HepG2 (cell line): Measurements from ENCODE around the gene GINM1. TPM values are rescaled to one million over a fixed set of nuclear protein-coding genes. Genes with fewer than 3 reads are reported as not detected.

Source experiments
- BCL6 ChIP-seq: IDR thresholded peaks from 2 replicates; pipeline ENCODE4 v1.6.1; 2016; ENCODE audit warnings: missing genetic modification reagents, missing compliant biosample characterization
- EED ChIP-seq: sonication (generic); formaldehyde crosslinking; IDR thresholded peaks from 2 replicates; pipeline ENCODE4 v1.5.0; 2020; ENCODE audit warnings: mild to moderate bottlenecking, missing genetic modification reagents
- FOXK2 ChIP-seq: fragments of 450-650 bp; IDR thresholded peaks from 2 replicates; pipeline ENCODE4 v1.6.1; 2016
- HNF4A ChIP-seq: sonication (generic); formaldehyde crosslinking; IDR thresholded peaks from 2 replicates; pipeline ENCODE4 v1.4.0; 2020; ENCODE audit warnings: missing genetic modification reagents
- MBNL3 ChIP-seq: fragments of 250-450 bp; sonication (Bioruptor Pico); conservative IDR thresholded peaks from 2 replicates; pipeline ENCODE4 v1.8.0; 2022; ENCODE audit warnings: mild to moderate bottlenecking, inconsistent platforms
- NONO ChIP-seq, 2 experiments: fragments of 450-650 bp in 1 of 2; sonication (generic) in 1 of 2; formaldehyde crosslinking in 1 of 2; IDR thresholded peaks in 1 of 2; conservative IDR thresholded peaks in 1 of 2; 2 replicates each; pipeline versions ENCODE4 v1.6.1 to v1.8.0; 2017 to 2022; ENCODE audit warnings: mild to moderate bottlenecking in 1 of 2, missing genetic modification reagents in 1 of 2, moderate library complexity in 1 of 2
- NR3C1 ChIP-seq: sonication (generic); formaldehyde crosslinking; IDR thresholded peaks from 2 replicates; pipeline ENCODE4 v1.4.0; 2020; ENCODE audit warnings: missing genetic modification reagents
- ZBTB38 ChIP-seq: sonication (generic); formaldehyde crosslinking; IDR thresholded peaks from 2 replicates; pipeline ENCODE4 v1.5.1; 2020; ENCODE audit warnings: mild to moderate bottlenecking, missing genetic modification reagents
- ZNF251 ChIP-seq: sonication (generic); formaldehyde crosslinking; IDR thresholded peaks from 2 replicates; pipeline ENCODE4 v1.9.0; 2021; ENCODE audit warnings: mild to moderate bottlenecking, missing genetic modification reagents
- ZNF563 ChIP-seq: sonication (generic); formaldehyde crosslinking; IDR thresholded peaks from 2 replicates; pipeline ENCODE4 v1.8.0; 2022; ENCODE audit warnings: mild to moderate bottlenecking, moderate library complexity, missing genetic modification reagents
- ZNF660 ChIP-seq: sonication (generic); formaldehyde crosslinking; IDR thresholded peaks from 2 replicates; pipeline ENCODE4 v1.5.1; 2020; ENCODE audit warnings: mild to moderate bottlenecking, low read depth, missing genetic modification reagents, borderline replicate concordance
- ZNF737 ChIP-seq: sonication (generic); formaldehyde crosslinking; IDR thresholded peaks from 2 replicates; pipeline ENCODE4 v1.5.0; 2020; ENCODE audit warnings: missing genetic modification reagents, mild to moderate bottlenecking, borderline replicate concordance
- ZSCAN30 ChIP-seq: sonication (generic); formaldehyde crosslinking; IDR thresholded peaks from 2 replicates; pipeline ENCODE4 v1.5.0; 2020; ENCODE audit warnings: mild to moderate bottlenecking, missing genetic modification reagents
- polyA plus RNA-seq, 8 experiments: library from polyadenylated mRNA; depleted of rRNA in 3 of 8; stranded (reverse) in 7 of 8; unstranded in 1 of 8; fragments of >200 nt; fragmentation: Illumina TruSeq in 4 of 8; extraction: Trizol in 4 of 8; gene quantifications; 2 replicates each; pipeline versions ENCODE4 v1.2.1 to v1.2.3, GENCODE V29; 2011 to 2016; ENCODE audit warnings: low read depth in 4 of 8, missing spikeins in 1 of 8, mixed read lengths in 1 of 8; ENCODE audit not compliant: insufficient read depth in 1 of 8
- total RNA-seq, 5 experiments: library from RNA; depleted of rRNA; stranded (reverse); fragments of >200 nt; fragmentation: Illumina TruSeq; extraction: Trizol; gene quantifications; 2 replicates each; pipeline ENCODE4 v1.2.3, GENCODE V29; 2016; ENCODE audit warnings: low read depth in 1 of 5
- TF ChIP-seq, protein P1 (sequence below): sonication (generic); formaldehyde crosslinking; IDR thresholded peaks from 2 replicates; pipeline ENCODE4 v1.4.0; 2020; ENCODE audit warnings: missing genetic modification reagents, mild to moderate bottlenecking, borderline replicate concordance
- TF ChIP-seq, protein P2 (sequence below): sonication (generic); formaldehyde crosslinking; IDR thresholded peaks from 2 replicates; pipeline ENCODE4 v1.5.0; 2020; ENCODE audit warnings: mild to moderate bottlenecking, missing genetic modification reagents, moderate library complexity
- TF ChIP-seq, protein P3 (sequence below): IDR thresholded peaks from 2 replicates; pipeline ENCODE4 v1.6.1; 2016; ENCODE audit warnings: low read depth, borderline replicate concordance
- TF ChIP-seq, protein P4 (sequence below): IDR thresholded peaks from 2 replicates; pipeline ENCODE4 v1.6.1; 2016; ENCODE audit warnings: mild to moderate bottlenecking, missing biosample characterization, missing genetic modification reagents
- TF ChIP-seq, protein P5 (sequence below): IDR thresholded peaks from 2 replicates; pipeline ENCODE4 v1.6.1; 2016; ENCODE audit warnings: low read depth
- TF ChIP-seq, protein P6 (sequence below): sonication (generic); formaldehyde crosslinking; IDR thresholded peaks from 2 replicates; pipeline ENCODE4 v1.4.0; 2020; ENCODE audit warnings: mild to moderate bottlenecking, missing genetic modification reagents

GINM1 gene
- total and polyA plus RNA-seq, 2 of the 13 experiments (the other 11 are each of a cell fraction or from before 2014, with no cell fraction given) = 19.4 to 27.5 TPM

DNA sequence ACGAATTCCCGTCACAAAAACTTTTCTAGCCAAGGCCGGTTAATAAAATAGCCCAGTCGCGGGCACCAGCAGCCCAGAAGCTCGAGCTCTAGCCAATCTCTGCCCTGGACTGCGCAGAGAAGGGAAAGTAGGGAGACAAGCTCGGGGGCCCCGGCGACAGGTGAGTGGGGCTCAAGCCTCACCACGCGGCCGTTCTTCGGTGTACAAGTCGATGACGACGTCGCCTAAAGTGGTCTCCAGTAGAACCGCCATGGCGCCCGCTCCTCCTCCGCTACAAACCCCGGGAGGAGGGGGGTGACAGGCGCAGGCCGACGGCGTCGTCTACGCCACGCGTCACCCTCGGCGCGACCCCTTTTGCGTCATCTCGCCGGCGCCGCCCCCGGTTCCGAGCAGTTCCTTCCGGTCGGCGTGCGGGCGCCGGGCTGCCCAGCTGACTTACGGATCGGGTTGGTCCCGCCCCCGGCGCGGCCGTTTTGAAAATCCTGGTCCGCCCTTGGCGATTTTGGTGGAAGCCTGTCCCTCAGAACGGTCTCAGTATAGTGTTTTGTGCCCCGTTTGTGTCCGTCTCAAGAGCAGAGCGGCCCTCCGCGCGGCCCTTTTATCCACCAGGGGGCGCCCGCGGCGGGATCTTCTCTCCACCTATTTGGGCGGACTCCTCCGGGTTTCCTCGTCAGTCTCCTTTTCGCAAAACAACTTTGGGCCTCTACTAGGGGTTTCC, 20.3 kb upstream of the GINM1 start, which contains the start of gene PPIL4 (continued):
- TF ChIP-seq, protein P1, sequence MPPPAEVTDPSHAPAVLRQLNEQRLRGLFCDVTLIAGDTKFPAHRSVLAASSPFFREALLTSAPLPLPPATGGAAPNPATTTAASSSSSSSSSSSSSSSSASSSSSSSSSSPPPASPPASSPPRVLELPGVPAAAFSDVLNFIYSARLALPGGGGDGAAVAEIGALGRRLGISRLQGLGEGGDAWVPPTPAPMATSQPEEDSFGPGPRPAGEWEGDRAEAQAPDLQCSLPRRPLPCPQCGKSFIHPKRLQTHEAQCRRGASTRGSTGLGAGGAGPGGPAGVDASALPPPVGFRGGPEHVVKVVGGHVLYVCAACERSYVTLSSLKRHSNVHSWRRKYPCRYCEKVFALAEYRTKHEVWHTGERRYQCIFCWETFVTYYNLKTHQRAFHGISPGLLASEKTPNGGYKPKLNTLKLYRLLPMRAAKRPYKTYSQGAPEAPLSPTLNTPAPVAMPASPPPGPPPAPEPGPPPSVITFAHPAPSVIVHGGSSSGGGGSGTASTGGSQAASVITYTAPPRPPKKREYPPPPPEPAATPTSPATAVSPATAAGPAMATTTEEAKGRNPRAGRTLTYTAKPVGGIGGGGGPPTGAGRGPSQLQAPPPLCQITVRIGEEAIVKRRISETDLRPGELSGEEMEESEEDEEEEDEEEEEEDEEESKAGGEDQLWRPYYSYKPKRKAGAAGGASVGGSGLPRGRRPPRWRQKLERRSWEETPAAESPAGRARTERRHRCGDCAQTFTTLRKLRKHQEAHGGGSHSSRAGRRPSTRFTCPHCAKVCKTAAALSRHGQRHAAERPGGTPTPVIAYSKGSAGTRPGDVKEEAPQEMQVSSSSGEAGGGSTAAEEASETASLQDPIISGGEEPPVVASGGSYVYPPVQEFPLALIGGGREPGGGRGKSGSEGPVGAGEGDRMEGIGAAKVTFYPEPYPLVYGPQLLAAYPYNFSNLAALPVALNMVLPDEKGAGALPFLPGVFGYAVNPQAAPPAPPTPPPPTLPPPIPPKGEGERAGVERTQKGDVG (CRISPR knock-in tag) = peak; percentile 86; the same call in 1 of the 2 replicates
- TF ChIP-seq MBNL3 (CRISPR knock-in tag) = no peak
- TF ChIP-seq ZNF563 = peak; percentile 85; the same call in 1 of the 2 replicates
- TF ChIP-seq EED (CRISPR knock-in tag) = peak; percentile 86; the same call in 1 of the 2 replicates
- no peak for TF ChIP-seq ZNF251 (CRISPR knock-in tag)
- no peak; the same call in 1 of the 2 replicates for TF ChIP-seq HNF4A (CRISPR knock-in tag)
- TF ChIP-seq, protein P2, sequence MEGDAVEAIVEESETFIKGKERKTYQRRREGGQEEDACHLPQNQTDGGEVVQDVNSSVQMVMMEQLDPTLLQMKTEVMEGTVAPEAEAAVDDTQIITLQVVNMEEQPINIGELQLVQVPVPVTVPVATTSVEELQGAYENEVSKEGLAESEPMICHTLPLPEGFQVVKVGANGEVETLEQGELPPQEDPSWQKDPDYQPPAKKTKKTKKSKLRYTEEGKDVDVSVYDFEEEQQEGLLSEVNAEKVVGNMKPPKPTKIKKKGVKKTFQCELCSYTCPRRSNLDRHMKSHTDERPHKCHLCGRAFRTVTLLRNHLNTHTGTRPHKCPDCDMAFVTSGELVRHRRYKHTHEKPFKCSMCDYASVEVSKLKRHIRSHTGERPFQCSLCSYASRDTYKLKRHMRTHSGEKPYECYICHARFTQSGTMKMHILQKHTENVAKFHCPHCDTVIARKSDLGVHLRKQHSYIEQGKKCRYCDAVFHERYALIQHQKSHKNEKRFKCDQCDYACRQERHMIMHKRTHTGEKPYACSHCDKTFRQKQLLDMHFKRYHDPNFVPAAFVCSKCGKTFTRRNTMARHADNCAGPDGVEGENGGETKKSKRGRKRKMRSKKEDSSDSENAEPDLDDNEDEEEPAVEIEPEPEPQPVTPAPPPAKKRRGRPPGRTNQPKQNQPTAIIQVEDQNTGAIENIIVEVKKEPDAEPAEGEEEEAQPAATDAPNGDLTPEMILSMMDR (CRISPR knock-in tag) = peak; percentile 85
- no peak for TF ChIP-seq NR3C1
- peak; percentile 78; the same call in 1 of the 2 replicates for TF ChIP-seq ZBTB38 (CRISPR knock-in tag)
- no peak for TF ChIP-seq NONO (IDR thresholded peaks at IDR 0.05)
- TF ChIP-seq NONO (CRISPR knock-in tag; conservative IDR thresholded peaks at IDR 0.05) = peak; percentile 95
- TF ChIP-seq, protein P3, sequence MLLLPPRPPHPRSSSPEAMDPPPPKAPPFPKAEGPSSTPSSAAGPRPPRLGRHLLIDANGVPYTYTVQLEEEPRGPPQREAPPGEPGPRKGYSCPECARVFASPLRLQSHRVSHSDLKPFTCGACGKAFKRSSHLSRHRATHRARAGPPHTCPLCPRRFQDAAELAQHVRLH (CRISPR knock-in tag) = peak; percentile 97
- TF ChIP-seq, protein P4, sequence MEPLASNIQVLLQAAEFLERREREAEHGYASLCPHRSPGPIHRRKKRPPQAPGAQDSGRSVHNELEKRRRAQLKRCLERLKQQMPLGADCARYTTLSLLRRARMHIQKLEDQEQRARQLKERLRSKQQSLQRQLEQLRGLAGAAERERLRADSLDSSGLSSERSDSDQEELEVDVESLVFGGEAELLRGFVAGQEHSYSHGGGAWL (CRISPR knock-in tag) = peak; percentile 97
- TF ChIP-seq, protein P5, sequence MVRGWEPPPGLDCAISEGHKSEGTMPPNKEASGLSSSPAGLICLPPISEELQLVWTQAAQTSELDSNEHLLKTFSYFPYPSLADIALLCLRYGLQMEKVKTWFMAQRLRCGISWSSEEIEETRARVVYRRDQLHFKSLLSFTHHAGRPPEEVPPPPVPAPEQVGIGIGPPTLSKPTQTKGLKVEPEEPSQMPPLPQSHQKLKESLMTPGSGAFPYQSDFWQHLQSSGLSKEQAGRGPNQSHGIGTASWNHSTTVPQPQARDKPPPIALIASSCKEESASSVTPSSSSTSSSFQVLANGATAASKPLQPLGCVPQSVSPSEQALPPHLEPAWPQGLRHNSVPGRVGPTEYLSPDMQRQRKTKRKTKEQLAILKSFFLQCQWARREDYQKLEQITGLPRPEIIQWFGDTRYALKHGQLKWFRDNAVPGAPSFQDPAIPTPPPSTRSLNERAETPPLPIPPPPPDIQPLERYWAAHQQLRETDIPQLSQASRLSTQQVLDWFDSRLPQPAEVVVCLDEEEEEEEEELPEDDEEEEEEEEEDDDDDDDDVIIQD (CRISPR knock-in tag) = no peak; the same call in 1 of the 2 replicates
- no peak for TF ChIP-seq FOXK2
- peak; percentile 67; the same call in 1 of the 2 replicates for TF ChIP-seq BCL6 (CRISPR knock-in tag)
- TF ChIP-seq ZNF737 = peak; percentile 87; the same call in 1 of the 2 replicates
- TF ChIP-seq ZSCAN30 (CRISPR knock-in tag) = no peak; the same call in 1 of the 2 replicates
- TF ChIP-seq, protein P6, sequence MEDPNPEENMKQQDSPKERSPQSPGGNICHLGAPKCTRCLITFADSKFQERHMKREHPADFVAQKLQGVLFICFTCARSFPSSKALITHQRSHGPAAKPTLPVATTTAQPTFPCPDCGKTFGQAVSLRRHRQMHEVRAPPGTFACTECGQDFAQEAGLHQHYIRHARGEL (CRISPR knock-in tag) = peak; percentile 74; the same call in 1 of the 2 replicates
- TF ChIP-seq ZNF660 = no peak
